Cardiac fibroblast (primary cell): ENCODE results near the gene ASF1B.

Source experiments
- DNase-seq, 2 donors: peaks; one replicate each; pipeline versions ENCODE4 v3.0.0 to v3.0.0-alpha.2; 2010; ENCODE audit warnings: low read depth in 2 of 2
- H3K4me3 ChIP-seq, 2 donors: replicated peaks in 1 of 2; 1 replicate in 1 of 2; 2 replicates in 1 of 2; pipeline ENCODE4 v1.5.1; 2011; ENCODE audit warnings: low read depth in 2 of 2, low read length in 2 of 2, mild to moderate bottlenecking in 2 of 2, moderate library complexity in 1 of 2
- CTCF ChIP-seq: IDR thresholded peaks from one replicate; pipeline ENCODE4 v1.5.1; 2011; ENCODE audit warnings: low read depth, mild to moderate bottlenecking, low read length, inconsistent platforms

Gene ASF1B

GRCh38 chr19:14152713-14153112 lies 16.3 kb upstream of the ASF1B start:
- no peak overlapping the region for H3K4me3 ChIP-seq
- TF ChIP-seq CTCF = no peak
- no peak for DNase-seq

GRCh38 chr19:14150770-14151661 lies 14.6 kb upstream of the ASF1B start:
- no peak for DNase-seq
- H3K4me3 ChIP-seq = no peak overlapping the region
- no peak for TF ChIP-seq CTCF

GRCh38 chr19:14150041-14150769 lies 13.8 kb upstream of the ASF1B start:
- no peak for DNase-seq
- no peak for TF ChIP-seq CTCF
- no peak overlapping the region for H3K4me3 ChIP-seq

GRCh38 chr19:14149509-14149994 lies 13.2 kb upstream of the ASF1B start:
- H3K4me3 ChIP-seq = no peak overlapping the region
- peak; percentile 56 to 89 for DNase-seq
- TF ChIP-seq CTCF = no peak

GRCh38 chr19:14148751-14149410 lies 12.5 kb upstream of the ASF1B start:
- no peak overlapping the region for H3K4me3 ChIP-seq
- DNase-seq = no peak
- TF ChIP-seq CTCF = no peak

GRCh38 chr19:14147797-14148605 lies 11.6 kb upstream of the ASF1B start:
- peak; percentile 69 to 78 for DNase-seq
- peak; percentile 94 for TF ChIP-seq CTCF
- no peak overlapping the region for H3K4me3 ChIP-seq
